Adrenal gland (tissue), 5 donors: ENCODE data around the gene USB1.

Experiments
- CTCF ChIP-seq, 6 experiments: fragments of 450-650 bp in 4 of 6; fragments of 200-600 bp in 2 of 6; sonication (generic) in 1 of 6; IDR thresholded peaks; 1 replicate in 5 of 6; 2 replicates in 1 of 6; pipeline versions ENCODE4 v1.5.1 to v1.8.0; 2016 to 2021; ENCODE audit warnings: antibody characterized with exemption in 6 of 6, mild to moderate bottlenecking in 2 of 6, moderate library complexity in 1 of 6
- POLR2A ChIP-seq, 2 donors: fragments of 450-650 bp; IDR thresholded peaks; one replicate each; pipeline ENCODE4 v1.6.1; 2017; ENCODE audit warnings: antibody characterized with exemption in 2 of 2, mild to moderate bottlenecking in 2 of 2, moderate library complexity in 1 of 2
- donor health status: DM: no; HTN: no; CAD: no.

GRCh38 chr16:57995721-57996405, 5.3 kb upstream of the USB1 start:
- TF ChIP-seq CTCF (IDR thresholded peaks at IDR 0.05): no peak
- TF ChIP-seq POLR2A (IDR thresholded peaks at IDR 0.05): no peak
